HepG2 (cell line): ENCODE data around the gene CEL. TPM values are rescaled to one million over a fixed set of nuclear protein-coding genes. Genes with fewer than 3 reads are reported as not detected.

ENCODE experiments used
- ATAC-seq: fragments of 200-7000 bp; cut with Tn5 transposase; 3 replicates; pipeline ENCODE4 v1.9.1; 2020; ENCODE audit warnings: mild to moderate bottlenecking, moderate library complexity
- BruUV-seq: library from RNA; stranded (reverse); fragments of 400-500 nt; replicated peaks from 2 replicates; lab custom pipeline; 2021; lab: Mats Ljungman, UMichigan
- CTCF ChIA-PET: fragments of 300-600 bp; formaldehyde crosslinking; extraction: SDS; loops from one replicate; lab custom pipeline; 2021; ENCODE audit warnings: low total read pairs, inconsistent platforms, low intra/inter-chr PET ratio; lab: Yijun Ruan, JAX
- POLR2A ChIA-PET: fragments of 350-600 bp; sonication (Branson Sonifier 250); formaldehyde crosslinking; loops from one replicate; lab custom pipeline; 2020; ENCODE audit warnings: antibody characterized with exemption, inconsistent platforms; lab: Yijun Ruan, JAX
- DNase-seq: peaks from one replicate; pipeline ENCODE4 v3.0.0-alpha.2; 2015; ENCODE audit warnings: low spot score
- FAIRE-seq: peaks from 3 replicates; lab custom pipeline; 2011; peaks lifted over from hg19 to GRCh38; lab: Jason Lieb, UNC
- H2AFZ ChIP-seq: one replicate; pipeline ENCODE4 v1.6.1; 2011; ENCODE audit warnings: low read length, inconsistent platforms
- H3K27ac ChIP-seq: fragments of 300-600 bp; 3 replicates; pipeline ENCODE4 v1.8.0; 2011; ENCODE audit warnings: mixed run types, mild to moderate bottlenecking, mixed read lengths, low read length, inconsistent platforms; ENCODE audit not compliant: insufficient read depth; ENCODE audit errors: extremely low read length
- H3K27me3 ChIP-seq, 2 experiments: fragments of 200-600 bp in 1 of 2; 2 replicates in 1 of 2; 3 replicates in 1 of 2; pipeline versions ENCODE4 v1.6.0 to v1.8.0; 2011; ENCODE audit warnings: low read length in 2 of 2, mild to moderate bottlenecking in 2 of 2, moderate library complexity in 2 of 2, inconsistent platforms in 1 of 2; ENCODE audit not compliant: insufficient read depth in 2 of 2, control insufficient read depth in 1 of 2
- H3K36me3 ChIP-seq, 2 experiments: fragments of 200-600 bp in 1 of 2; replicated peaks in 1 of 2; 2 replicates in 1 of 2; 3 replicates in 1 of 2; pipeline versions ENCODE4 v1.5.1 to v1.8.0; 2011; ENCODE audit warnings: low read length in 2 of 2, inconsistent platforms in 1 of 2; ENCODE audit not compliant: insufficient read depth in 2 of 2, control insufficient read depth in 1 of 2
- H3K4me1 ChIP-seq: 2 replicates; pipeline ENCODE4 v1.5.1; 2012; ENCODE audit warnings: low read length, inconsistent platforms; ENCODE audit not compliant: insufficient read depth
- H3K4me2 ChIP-seq: 2 replicates; pipeline ENCODE4 v1.6.0; 2011; ENCODE audit warnings: low read depth, low read length, inconsistent platforms
- H3K4me3 ChIP-seq, 3 experiments: fragments of 200-600 bp in 1 of 3; sonication (generic), shearing (Covaris generic) in 1 of 3; replicated peaks in 1 of 3; 2 replicates each; pipeline ENCODE4 v1.5.1; 2011 to 2016; ENCODE audit warnings: low read length in 3 of 3, inconsistent platforms in 2 of 3, low read depth in 2 of 3, mild to moderate bottlenecking in 2 of 3, control low read depth in 1 of 3, mixed read lengths in 1 of 3; ENCODE audit not compliant: insufficient read depth in 1 of 3
- H3K79me2 ChIP-seq: one replicate; pipeline ENCODE4 v1.6.1; 2011; ENCODE audit warnings: low read length, inconsistent platforms; ENCODE audit not compliant: insufficient read depth
- H3K9ac ChIP-seq: 2 replicates; pipeline ENCODE4 v1.6.0; 2011; ENCODE audit warnings: mild to moderate bottlenecking, low read depth, low read length, inconsistent platforms; ENCODE audit not compliant: insufficient read depth
- H3K9me3 ChIP-seq: 2 replicates; pipeline ENCODE4 v1.5.1; 2012; ENCODE audit warnings: mild to moderate bottlenecking, low read length
- H4K20me1 ChIP-seq: 2 replicates; pipeline ENCODE4 v1.6.0; 2011; ENCODE audit warnings: inconsistent platforms, mild to moderate bottlenecking, low read length, moderate library complexity; ENCODE audit not compliant: insufficient read depth
- DZIP1 ChIP-seq: sonication (generic); formaldehyde crosslinking; IDR thresholded peaks from 2 replicates; pipeline ENCODE4 v1.5.0; 2020; ENCODE audit warnings: mild to moderate bottlenecking, missing genetic modification reagents
- EP300 ChIP-seq, 3 experiments: sonication (generic) in 1 of 3; formaldehyde crosslinking in 1 of 3; IDR thresholded peaks; 2 replicates each; pipeline versions ENCODE4 v1.5.1 to v1.6.1; 2011 to 2020; ENCODE audit warnings: low read depth in 2 of 3, low read length in 2 of 3, borderline replicate concordance in 1 of 3, improper control_type of control experiment in 1 of 3, mild to moderate bottlenecking in 1 of 3, missing genetic modification reagents in 1 of 3, moderate library complexity in 1 of 3
- HOMEZ ChIP-seq: IDR thresholded peaks from 2 replicates; pipeline ENCODE4 v1.6.1; 2016; ENCODE audit warnings: low read depth
- KDM2A ChIP-seq: sonication (generic); formaldehyde crosslinking; IDR thresholded peaks from 2 replicates; pipeline ENCODE4 v1.4.0; 2020; ENCODE audit warnings: low read depth, missing genetic modification reagents, borderline replicate concordance
- SALL2 ChIP-seq: sonication (generic); formaldehyde crosslinking; IDR thresholded peaks from 2 replicates; pipeline ENCODE4 v1.8.1; 2023; ENCODE audit warnings: mild to moderate bottlenecking, missing genetic modification reagents, inconsistent platforms
- ZBTB43 ChIP-seq: sonication (generic); formaldehyde crosslinking; conservative IDR thresholded peaks from 2 replicates; pipeline ENCODE4 v1.4.0; 2020; ENCODE audit warnings: missing genetic modification reagents
- ZBTB49 ChIP-seq: sonication (generic); formaldehyde crosslinking; IDR thresholded peaks from 2 replicates; pipeline ENCODE4 v1.4.0; 2020; ENCODE audit warnings: missing genetic modification reagents, borderline replicate concordance
- ZNF224 ChIP-seq: sonication (generic); formaldehyde crosslinking; IDR thresholded peaks from 2 replicates; pipeline ENCODE4 v1.5.0; 2020; ENCODE audit warnings: mild to moderate bottlenecking, missing genetic modification reagents
- ZNF34 ChIP-seq: sonication (generic); formaldehyde crosslinking; IDR thresholded peaks from 2 replicates; pipeline ENCODE4 v1.4.0; 2020; ENCODE audit warnings: mild to moderate bottlenecking, missing genetic modification reagents, borderline replicate concordance
- ZNF562 ChIP-seq: sonication (generic); formaldehyde crosslinking; IDR thresholded peaks from 2 replicates; pipeline ENCODE4 v1.8.0; 2022; ENCODE audit warnings: missing genetic modification reagents, borderline replicate concordance
- ZNF616 ChIP-seq: sonication (generic); formaldehyde crosslinking; IDR thresholded peaks from 2 replicates; pipeline ENCODE4 v1.5.0; 2020; ENCODE audit warnings: low read depth, mild to moderate bottlenecking, missing genetic modification reagents
- WGBS: methylation state at CpG from one replicate; pipeline ENCODE4 v1.1.6; 2017; ENCODE audit warnings: low lambda C conversion rate; 5-methylcytosine and 5-hydroxymethylcytosine counted together
- in situ Hi-C: cut with HindIII; loops from 2 replicates; pipeline ENCODE4 v1.10.0; 2017; ENCODE audit warnings: low pct_unique_long_range_greater_than_20kb; ENCODE audit not compliant: extremely low pct_ligation_motif_present
- intact Hi-C: fragments of 100-400 bp; cut with micrococcal nuclease; formaldehyde crosslinking; loops from one replicate; pipeline ENCODE4 v1.10.0; 2022; ENCODE audit not compliant: unreplicated experiment
- polyA plus RNA-seq, 8 experiments: library from polyadenylated mRNA; depleted of rRNA in 3 of 8; stranded (reverse) in 7 of 8; unstranded in 1 of 8; fragments of >200 nt; fragmentation: Illumina TruSeq in 4 of 8; extraction: Trizol in 4 of 8; gene quantifications; 2 replicates each; pipeline versions ENCODE4 v1.2.1 to v1.2.3, GENCODE V29; 2011 to 2016; ENCODE audit warnings: low read depth in 4 of 8, missing spikeins in 1 of 8, mixed read lengths in 1 of 8; ENCODE audit not compliant: insufficient read depth in 1 of 8
- total RNA-seq, 5 experiments: library from RNA; depleted of rRNA; stranded (reverse); fragments of >200 nt; fragmentation: Illumina TruSeq; extraction: Trizol; gene quantifications; 2 replicates each; pipeline ENCODE4 v1.2.3, GENCODE V29; 2016; ENCODE audit warnings: low read depth in 1 of 5

Gene CEL
- total and polyA plus RNA-seq, 2 of the 13 experiments (the other 11 are each of a cell fraction or from before 2014, with no cell fraction given) = 0.63 to 1.5 TPM

GRCh38 chr9:133049043-133049442 is 12.7 kb upstream of the CEL start:
- no TSS peak for BruUV-seq
- TF ChIP-seq SALL2 (CRISPR knock-in tag) = no peak
- TF ChIP-seq ZBTB43 (CRISPR knock-in tag) = no peak
- TF ChIP-seq ZNF562 (CRISPR knock-in tag) = no peak
- TF ChIP-seq ZBTB49 = no peak
- TF ChIP-seq ZNF616 (CRISPR knock-in tag) = no peak
- TF ChIP-seq DZIP1 (CRISPR knock-in tag) = no peak
- TF ChIP-seq ZNF34 = no peak
- TF ChIP-seq HOMEZ = no peak
- TF ChIP-seq ZNF224 = no peak
- TF ChIP-seq KDM2A = no peak
- no peak for TF ChIP-seq EP300 (IDR thresholded peaks at IDR 0.05; ENCODE audit: low read depth in 2 of 2, low read length in 2 of 2)
- TF ChIP-seq EP300 (CRISPR knock-in tag; IDR thresholded peaks at IDR 0.05; ENCODE audit: borderline replicate concordance) = no peak
- TF ChIP-seq, all 625 proteins: peak for 0
- in situ Hi-C loops (loop anchor here (10.0 kb wide), 1 partner anchor 96 kb away; no protein-coding TSS in a partner anchor), intact Hi-C loops (no loop called here)
- Histone ChIP-seq H3K9me3 (no peaks in the 10 kb centered on the region), H2AFZ (no peak overlapping the region), H3K9ac (no peak overlapping the region), H3K4me3 (no peak overlapping the region), H4K20me1 (no peaks in the 10 kb centered on the region), H3K79me2 (no peaks in the 10 kb centered on the region), H3K27me3 (no peaks in the 10 kb centered on the region), H3K4me1 (no peaks in the 10 kb centered on the region), H3K36me3 (peaks cover 40 to 80% of the 10 kb centered on the region in 2 experiments; a peak in 4 of 5 replicates), H3K4me2 (no peak overlapping the region), H3K27ac (no peak overlapping the region)
- ChIA-PET CTCF (no interaction called here), POLR2A (no interaction called here)
- 94% methylated on average over 9 of the region's 13 CpGs for WGBS
- FAIRE-seq (no peak), ATAC-seq (no peak), DNase-seq (no peak)
